Measurements from ENCODE around the gene MMP10.

GRCh38 chr11:102807921-102808320 lies 27.5 kb upstream of the MMP10 start:
- TF ChIP-seq CTCF (IDR thresholded peaks at IDR 0.05) (peak; percentile 60), EZH2 (IDR thresholded peaks at IDR 0.05) (no peak), EZH2phosphoT487 (IDR thresholded peaks at IDR 0.05) (no peak)

Measured in neural progenitor cell (in vitro differentiated cells).